Endothelial cell of umbilical vein (primary cell): ENCODE results near the gene SYT17. TPM values are rescaled to one million over a fixed set of nuclear protein-coding genes. Genes with fewer than 3 reads are reported as not detected.

Source experiments
- BruUV-seq: library from RNA; stranded (reverse); fragments of 400-500 nt; replicated peaks from 2 replicates; lab custom pipeline; 2021; lab: Mats Ljungman, UMichigan
- CTCF ChIA-PET: fragments of 300-600, 350-600 bp; sonication (Branson Sonifier 250); formaldehyde crosslinking; loops from one replicate; lab custom pipeline; 2021; ENCODE audit warnings: antibody characterized with exemption, inconsistent platforms; lab: Charles Lee
- POLR2A ChIA-PET: fragments of 300-600, 350-600 bp; sonication (Branson Sonifier 250); formaldehyde crosslinking; loops from one replicate; lab custom pipeline; 2021; ENCODE audit warnings: antibody characterized with exemption, inconsistent platforms; lab: Charles Lee
- DNase-seq: peaks from one replicate; pipeline ENCODE4 v3.0.0-alpha.2; 2011; ENCODE audit warnings: low read depth, low spot score
- FAIRE-seq: peaks from 2 replicates; lab custom pipeline; 2011; peaks lifted over from hg19 to GRCh38; lab: Jason Lieb, UNC
- H2AFZ ChIP-seq: 2 replicates; pipeline ENCODE4 v1.6.0; 2012; ENCODE audit warnings: low read depth, low read length, control low read depth, inconsistent platforms
- H3K27ac ChIP-seq: 2 replicates; pipeline ENCODE4 v1.5.1; 2011; ENCODE audit warnings: low read depth, mild to moderate bottlenecking, control low read depth, low read length, moderate library complexity; ENCODE audit not compliant: insufficient read depth
- H3K27me3 ChIP-seq, 2 experiments: 2 replicates each; pipeline versions ENCODE4 v1.6.0 to v1.6.1; 2011; ENCODE audit warnings: low read length in 2 of 2, mixed read lengths in 1 of 2; ENCODE audit not compliant: control insufficient read depth in 2 of 2, insufficient read depth in 2 of 2
- H3K36me3 ChIP-seq, 2 experiments: 2 replicates in 1 of 2; 3 replicates in 1 of 2; pipeline ENCODE4 v1.5.1; 2011; ENCODE audit warnings: low read length in 2 of 2, mild to moderate bottlenecking in 1 of 2, moderate library complexity in 1 of 2; ENCODE audit not compliant: control insufficient read depth in 2 of 2, insufficient read depth in 2 of 2; ENCODE audit errors: extremely low read depth in 1 of 2
- H3K4me1 ChIP-seq: 3 replicates; pipeline ENCODE4 v1.5.1; 2011; ENCODE audit warnings: mild to moderate bottlenecking, low read length; ENCODE audit not compliant: control insufficient read depth, insufficient read depth; ENCODE audit errors: extremely low read depth
- H3K4me2 ChIP-seq: 2 replicates; pipeline ENCODE4 v1.6.1; 2011; ENCODE audit warnings: low read length, control low read depth, mixed read lengths; ENCODE audit not compliant: insufficient read depth
- H3K4me3 ChIP-seq, 3 experiments: fragments of 200-600 bp in 1 of 3; sonication (generic), shearing (Covaris generic) in 1 of 3; replicated peaks in 1 of 3; 2 replicates each; pipeline ENCODE4 v1.5.1; 2011 to 2016; ENCODE audit warnings: control low read depth in 3 of 3, low read length in 3 of 3, mild to moderate bottlenecking in 2 of 3, inconsistent platforms in 1 of 3, low read depth in 1 of 3, moderate library complexity in 1 of 3; ENCODE audit not compliant: insufficient read depth in 1 of 3
- H3K79me2 ChIP-seq: 2 replicates; pipeline ENCODE4 v1.6.0; 2012; ENCODE audit warnings: low read length, inconsistent platforms; ENCODE audit not compliant: control insufficient read depth, insufficient read depth
- H3K9ac ChIP-seq: replicated peaks from 2 replicates; pipeline ENCODE3; 2011; ENCODE audit warnings: low read length, control low read depth; ENCODE audit not compliant: insufficient read depth; ENCODE audit errors: extremely low read depth
- H3K9me1 ChIP-seq: replicated peaks from 3 replicates; pipeline ENCODE4 v1.6.0; 2011; ENCODE audit warnings: mild to moderate bottlenecking, low read length; ENCODE audit not compliant: control insufficient read depth, insufficient read depth; ENCODE audit errors: extremely low read depth
- H3K9me3 ChIP-seq: replicated peaks from 2 replicates; pipeline ENCODE4 v1.5.1; 2012; ENCODE audit warnings: low read length, inconsistent platforms; ENCODE audit not compliant: control insufficient read depth, insufficient read depth
- H4K20me1 ChIP-seq: replicated peaks from 2 replicates; pipeline ENCODE3; 2011; ENCODE audit warnings: mild to moderate bottlenecking, low read length; ENCODE audit not compliant: control insufficient read depth, insufficient read depth; ENCODE audit errors: extremely low read depth
- EZH2 ChIP-seq: IDR thresholded peaks from 2 replicates; pipeline ENCODE4 v1.6.1; 2012; ENCODE audit warnings: borderline replicate concordance, low read depth, mild to moderate bottlenecking, moderate library complexity, low read length, inconsistent platforms; ENCODE audit not compliant: severe bottlenecking
- FOS ChIP-seq: IDR thresholded peaks from 2 replicates; pipeline ENCODE4 v1.6.1; 2011; ENCODE audit warnings: mild to moderate bottlenecking, low read length, moderate library complexity, borderline replicate concordance; ENCODE audit not compliant: insufficient read depth
- GATA2 ChIP-seq: IDR thresholded peaks from 2 replicates; pipeline ENCODE4 v1.7.0; 2011; ENCODE audit warnings: low read depth, mild to moderate bottlenecking, moderate library complexity, mixed read lengths, low read length; ENCODE audit not compliant: insufficient read length, insufficient read depth
- JUN ChIP-seq: IDR thresholded peaks from 2 replicates; pipeline ENCODE4 v1.6.1; 2011; ENCODE audit warnings: borderline replicate concordance, low read depth; ENCODE audit not compliant: insufficient read length, insufficient read depth
- MYC ChIP-seq: IDR thresholded peaks from one replicate; pipeline ENCODE4 v1.6.1; 2011; ENCODE audit warnings: mild to moderate bottlenecking, low read depth, low read length
- POLR2A ChIP-seq: IDR thresholded peaks from 2 replicates; pipeline ENCODE4 v1.6.1; 2012; ENCODE audit warnings: low read depth, mild to moderate bottlenecking, control low read depth, low read length
- POLR2AphosphoS5 ChIP-seq: IDR thresholded peaks from 2 replicates; pipeline ENCODE4 v1.6.1; 2012; ENCODE audit warnings: low read depth, mild to moderate bottlenecking, control low read depth, low read length, moderate library complexity; ENCODE audit not compliant: insufficient read depth
- dilution Hi-C: fragments of 300-500 bp; cut with MboI; formaldehyde crosslinking; loops from one replicate; pipeline ENCODE4 v1.15.0; 2019; ENCODE audit warnings: low sequenced_read_pairs; ENCODE audit not compliant: extremely low pct_ligation_motif_present
- intact Hi-C: fragments of 100-400 bp; cut with micrococcal nuclease; formaldehyde crosslinking; loops from one replicate; pipeline ENCODE4 v1.10.0; 2022
- polyA plus RNA-seq, 4 experiments: library from polyadenylated mRNA; depleted of rRNA in 3 of 4; stranded (reverse) in 3 of 4; unstranded in 1 of 4; fragments of >200 nt; gene quantifications; 2 replicates each; pipeline versions ENCODE4 v1.2.1 to v1.2.3, GENCODE V29; 2011 to 2012; ENCODE audit warnings: missing spikeins in 1 of 4
- total RNA-seq: library from RNA; stranded (reverse); gene quantifications from 2 replicates; pipeline ENCODE4 v1.2.3, GENCODE V29; 2021
- TF ChIP-seq, protein P1 (sequence below): IDR thresholded peaks from 2 replicates; pipeline ENCODE4 v1.6.1; 2011; ENCODE audit not compliant: insufficient read depth, insufficient read length
- TF ChIP-seq, protein P2 (sequence below), 2 donors: IDR thresholded peaks; 1 replicate in 1 of 2; 2 replicates in 1 of 2; pipeline ENCODE4 v1.5.1; 2011; ENCODE audit warnings: low read length in 2 of 2, mild to moderate bottlenecking in 2 of 2, moderate library complexity in 2 of 2, control low read depth in 1 of 2, inconsistent platforms in 1 of 2, low read depth in 1 of 2; ENCODE audit not compliant: insufficient read depth in 1 of 2; ENCODE audit errors: extremely low read depth in 1 of 2

The SYT17 gene
- total and polyA plus RNA-seq, 2 donors (not counting 3 experiments of a cell fraction or from before 2014, with no cell fraction given) = 1.9 to 4.2 TPM

DNA sequence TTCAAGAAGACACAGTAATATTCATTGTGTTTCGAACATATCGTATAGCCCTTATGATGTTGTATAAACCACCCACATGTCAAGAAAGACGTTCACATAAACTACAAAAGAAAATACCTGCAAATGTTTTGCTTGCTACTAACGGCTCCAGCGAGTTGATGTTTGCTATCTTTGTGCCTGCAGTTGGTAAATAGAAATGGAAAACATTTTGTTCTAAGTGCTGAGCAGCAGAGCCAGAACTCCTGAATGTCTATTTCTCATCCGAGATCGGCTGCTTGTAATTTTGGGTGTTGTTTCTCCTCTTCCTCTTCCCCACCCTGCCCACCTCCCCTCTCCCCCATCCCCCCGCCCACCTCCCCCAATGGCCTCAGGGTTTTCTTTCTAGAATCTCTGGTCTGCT lies 5.0 kb downstream of the SYT17 start:
- Histone ChIP-seq H3K4me1 (no peaks in the 10 kb centered on the region), H4K20me1 (no peaks in the 10 kb centered on the region), H2AFZ (no peak overlapping the region), H3K27me3 (peaks cover 6 to 34% of the 10 kb centered on the region in 2 experiments), H3K9ac (no peak overlapping the region), H3K9me3 (no peaks in the 10 kb centered on the region), H3K79me2 (no peaks in the 10 kb centered on the region), H3K4me3 (no peak overlapping the region), H3K4me2 (no peak overlapping the region), H3K27ac (no peak overlapping the region), H3K9me1 (no peaks in the 10 kb centered on the region), H3K36me3 (no peaks in the 10 kb centered on the region)
- intact Hi-C loops = no loop called here
- no peak for FAIRE-seq
- CTCF ChIA-PET = no interaction called here
- TF ChIP-seq POLR2A (no peak), JUN (no peak), EZH2 (no peak), MYC (no peak), POLR2AphosphoS5 (no peak), FOS (no peak), GATA2 (no peak)
- TF ChIP-seq, protein P1, sequence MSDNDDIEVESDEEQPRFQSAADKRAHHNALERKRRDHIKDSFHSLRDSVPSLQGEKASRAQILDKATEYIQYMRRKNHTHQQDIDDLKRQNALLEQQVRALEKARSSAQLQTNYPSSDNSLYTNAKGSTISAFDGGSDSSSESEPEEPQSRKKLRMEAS = no peak
- TF ChIP-seq, protein P2, sequence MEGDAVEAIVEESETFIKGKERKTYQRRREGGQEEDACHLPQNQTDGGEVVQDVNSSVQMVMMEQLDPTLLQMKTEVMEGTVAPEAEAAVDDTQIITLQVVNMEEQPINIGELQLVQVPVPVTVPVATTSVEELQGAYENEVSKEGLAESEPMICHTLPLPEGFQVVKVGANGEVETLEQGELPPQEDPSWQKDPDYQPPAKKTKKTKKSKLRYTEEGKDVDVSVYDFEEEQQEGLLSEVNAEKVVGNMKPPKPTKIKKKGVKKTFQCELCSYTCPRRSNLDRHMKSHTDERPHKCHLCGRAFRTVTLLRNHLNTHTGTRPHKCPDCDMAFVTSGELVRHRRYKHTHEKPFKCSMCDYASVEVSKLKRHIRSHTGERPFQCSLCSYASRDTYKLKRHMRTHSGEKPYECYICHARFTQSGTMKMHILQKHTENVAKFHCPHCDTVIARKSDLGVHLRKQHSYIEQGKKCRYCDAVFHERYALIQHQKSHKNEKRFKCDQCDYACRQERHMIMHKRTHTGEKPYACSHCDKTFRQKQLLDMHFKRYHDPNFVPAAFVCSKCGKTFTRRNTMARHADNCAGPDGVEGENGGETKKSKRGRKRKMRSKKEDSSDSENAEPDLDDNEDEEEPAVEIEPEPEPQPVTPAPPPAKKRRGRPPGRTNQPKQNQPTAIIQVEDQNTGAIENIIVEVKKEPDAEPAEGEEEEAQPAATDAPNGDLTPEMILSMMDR (IDR thresholded peaks at IDR 0.05; ENCODE audit: extremely low read depth in 1 of 2, insufficient read depth in 1 of 2, low read depth in 1 of 2, low read length in 2 of 2) = no peak
- BruUV-seq = no TSS peak
- dilution Hi-C loops = no loop called here
- POLR2A ChIA-PET = no interaction called here
- no peak for DNase-seq
